ENCODE measurements around the gene TUBB2B. TPM values are rescaled to one million over a fixed set of nuclear protein-coding genes. Genes with fewer than 3 reads are reported as not detected.

Gene TUBB2B
- total and polyA plus RNA-seq, 7 donors: 1.1 to 5.7 (median 3.4) TPM

DNA sequence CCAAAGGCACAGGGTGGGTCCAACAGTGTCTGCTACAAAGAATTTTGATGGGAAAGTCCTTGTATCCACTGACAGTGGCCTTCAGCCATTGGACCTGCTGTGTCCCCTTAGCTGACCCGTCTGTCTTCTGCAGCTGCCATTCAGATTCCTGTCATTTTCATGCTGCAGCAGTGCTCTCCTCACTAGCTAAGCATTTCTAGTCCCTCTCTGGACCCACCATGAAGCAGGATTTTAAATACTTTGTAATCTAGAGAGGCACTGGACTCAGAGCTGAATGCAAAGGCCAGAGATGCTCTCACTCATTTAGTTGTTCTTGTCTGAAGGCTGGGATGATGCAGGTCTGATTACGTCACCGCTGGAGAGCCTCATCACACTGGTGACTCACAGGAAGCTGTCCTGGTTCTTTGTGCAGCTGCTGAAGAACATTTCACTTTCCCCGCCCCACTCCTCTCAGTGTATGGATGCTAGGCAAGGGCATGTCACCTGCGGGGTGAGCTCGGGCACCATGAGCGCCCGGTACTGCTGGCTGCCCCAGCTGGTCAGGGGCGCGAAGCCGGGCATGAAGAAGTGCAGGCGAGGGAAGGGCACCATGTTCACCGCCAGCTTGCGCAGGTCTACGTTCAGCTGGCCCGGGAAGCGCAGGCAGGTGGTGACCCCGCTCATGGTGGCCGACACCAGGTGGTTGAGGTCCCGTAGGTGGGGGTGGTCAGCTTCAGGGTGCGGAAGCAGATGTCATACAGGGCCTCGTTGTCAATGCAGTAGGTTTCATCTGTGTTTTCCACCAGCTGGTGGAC is 50.7 kb downstream of the TUBB2B start:
- 73 to 82% (median 77%) methylated on average over 20 to 22 of the region's 22 CpGs for WGBS, 3 donors
- intact Hi-C loops (cut with DNase I): no loop called here
- no peak overlapping the region for H3K4me3 ChIP-seq
- TF ChIP-seq, protein P1, sequence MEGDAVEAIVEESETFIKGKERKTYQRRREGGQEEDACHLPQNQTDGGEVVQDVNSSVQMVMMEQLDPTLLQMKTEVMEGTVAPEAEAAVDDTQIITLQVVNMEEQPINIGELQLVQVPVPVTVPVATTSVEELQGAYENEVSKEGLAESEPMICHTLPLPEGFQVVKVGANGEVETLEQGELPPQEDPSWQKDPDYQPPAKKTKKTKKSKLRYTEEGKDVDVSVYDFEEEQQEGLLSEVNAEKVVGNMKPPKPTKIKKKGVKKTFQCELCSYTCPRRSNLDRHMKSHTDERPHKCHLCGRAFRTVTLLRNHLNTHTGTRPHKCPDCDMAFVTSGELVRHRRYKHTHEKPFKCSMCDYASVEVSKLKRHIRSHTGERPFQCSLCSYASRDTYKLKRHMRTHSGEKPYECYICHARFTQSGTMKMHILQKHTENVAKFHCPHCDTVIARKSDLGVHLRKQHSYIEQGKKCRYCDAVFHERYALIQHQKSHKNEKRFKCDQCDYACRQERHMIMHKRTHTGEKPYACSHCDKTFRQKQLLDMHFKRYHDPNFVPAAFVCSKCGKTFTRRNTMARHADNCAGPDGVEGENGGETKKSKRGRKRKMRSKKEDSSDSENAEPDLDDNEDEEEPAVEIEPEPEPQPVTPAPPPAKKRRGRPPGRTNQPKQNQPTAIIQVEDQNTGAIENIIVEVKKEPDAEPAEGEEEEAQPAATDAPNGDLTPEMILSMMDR (IDR thresholded peaks at IDR 0.05): no peak
- H3K9me3 ChIP-seq: no peaks in the 10 kb centered on the region
- H3K27me3 ChIP-seq (ENCODE audit: insufficient read depth in 3 of 3, low read length in 2 of 3): no peaks in the 10 kb centered on the region
- H3K4me1 ChIP-seq: no peaks in the 10 kb centered on the region
- no peak overlapping the region for H3K27ac ChIP-seq
- DNase-seq: peak in 1 of 2 donors; percentile 69
- peak; percentile 72 to 83 (median 78) for ATAC-seq
- H3K36me3 ChIP-seq (ENCODE audit: insufficient read depth in 1 of 2, low read depth in 1 of 2): no peaks in the 10 kb centered on the region

DNA sequence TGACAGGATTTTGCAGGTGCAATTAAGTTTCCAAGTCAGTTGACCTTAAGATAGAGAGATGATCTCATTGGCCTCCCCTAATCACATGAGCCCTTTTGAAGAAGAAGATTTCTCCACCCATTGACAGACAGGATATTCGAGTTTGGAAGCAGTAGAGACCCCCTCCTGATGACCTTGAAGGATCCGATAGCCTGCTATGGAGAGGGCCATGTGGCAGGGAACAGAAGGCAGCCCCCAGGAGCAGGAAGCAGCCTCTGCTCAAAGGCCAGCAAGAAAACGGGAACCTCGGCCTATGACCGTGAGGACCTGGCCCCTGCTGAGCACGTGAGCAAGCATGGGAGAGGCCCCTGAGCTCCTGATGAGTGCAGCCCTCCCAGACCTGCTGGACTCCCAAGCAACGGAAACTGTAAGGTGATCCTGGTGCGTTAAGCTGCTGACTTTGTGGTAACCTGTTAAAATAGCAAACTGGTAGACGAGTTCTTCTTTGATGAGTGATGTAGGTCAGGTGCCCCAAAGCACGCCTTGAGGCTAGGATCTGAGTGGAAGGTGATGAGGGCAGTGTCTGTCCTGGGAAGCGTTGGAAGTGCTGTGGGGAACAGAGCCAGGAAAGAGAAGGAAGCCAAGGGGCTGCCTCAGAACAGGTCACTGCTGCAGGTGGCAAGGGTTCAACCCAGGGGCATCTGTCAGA is 51.6 kb downstream of the TUBB2B start:
- H3K4me3 ChIP-seq: no peak overlapping the region
- H3K36me3 ChIP-seq (ENCODE audit: insufficient read depth in 1 of 2, low read depth in 1 of 2): no peaks in the 10 kb centered on the region
- WGBS, 3 donors: 71 to 76% (median 72%) methylated on average over 11 of the region's 11 CpGs
- TF ChIP-seq, protein P1 (IDR thresholded peaks at IDR 0.05): no peak
- H3K27ac ChIP-seq: no peak overlapping the region
- H3K9me3 ChIP-seq: no peaks in the 10 kb centered on the region
- intact Hi-C loops (cut with DNase I): no loop called here
- DNase-seq: no peak
- no peaks in the 10 kb centered on the region for H3K4me1 ChIP-seq
- no peaks in the 10 kb centered on the region for H3K27me3 ChIP-seq (ENCODE audit: insufficient read depth in 3 of 3, low read length in 2 of 3)
- ATAC-seq: peak in 2 of 4 donors; percentile 22 to 28

Other genes starting within 250 kb of the TUBB2B start
- gene NQO2, start 227.8 kb downstream of the TUBB2B start, total RNA-seq: 100 to 1,000 TPM in 2 of 4 donors, 10 to 100 TPM in 2; 42.8 to 129 (median 101) TPM
- gene NQO2, start 227.8 kb downstream of the TUBB2B start, polyA plus RNA-seq: 100 to 1,000 TPM in 2 of 3 donors, 10 to 100 TPM in 1; 80.1 to 201 (median 159) TPM
- gene RIPK1, start 159.2 kb downstream of the TUBB2B start, total RNA-seq: 10 to 100 TPM in 1 of 4 donors, 1 to 10 TPM in 3; 6.2 to 10.4 (median 7.2) TPM
- 10 to 100 TPM in 1 of 3 donors, 1 to 10 TPM in 2; 5.6 to 10.6 (median 7.1) TPM for gene RIPK1, start 159.2 kb downstream of the TUBB2B start, polyA plus RNA-seq
- 10 to 100 TPM in 3 of 4 donors, 1 to 10 TPM in 1; 6.7 to 22.8 (median 13.5) TPM for gene BPHL, start 108.9 kb downstream of the TUBB2B start, total RNA-seq
- 1 to 10 TPM; 6.8 to 9.0 (median 7.3) TPM for gene BPHL, start 108.9 kb downstream of the TUBB2B start, polyA plus RNA-seq
- 10 to 100 TPM; 25.3 to 58.0 (median 40.5) TPM for gene TUBB2A, start 70.1 kb downstream of the TUBB2B start, total RNA-seq
- gene TUBB2A, start 70.1 kb downstream of the TUBB2B start, polyA plus RNA-seq: 10 to 100 TPM; 35.4 to 83.4 (median 47.1) TPM
- gene PSMG4, start 31.3 kb upstream of the TUBB2B start, total RNA-seq: 10 to 100 TPM; 19.7 to 26.8 (median 22.0) TPM
- gene PSMG4, start 31.3 kb upstream of the TUBB2B start, polyA plus RNA-seq: 10 to 100 TPM; 18.6 to 31.3 (median 26.2) TPM
- gene SLC22A23, start 229.4 kb upstream of the TUBB2B start, total RNA-seq: 10 to 100 TPM in 3 of 4 donors, 1 to 10 TPM in 1; 8.7 to 13.7 (median 13.2) TPM
- 1 to 10 TPM; 4.6 to 7.8 (median 5.1) TPM for gene SLC22A23, start 229.4 kb upstream of the TUBB2B start, polyA plus RNA-seq

Data from psoas muscle (tissue), 8 donors.